HG02571 (cell line): Measurements from ENCODE around the gene ANO1.

Experiments
- ATAC-seq: cut with Tn5 transposase; IDR thresholded peaks from one replicate; pipeline ENCODE4 v1.9.1; 2021; ENCODE audit warnings: mild to moderate bottlenecking, moderate library complexity; ENCODE audit not compliant: unreplicated experiment

ANO1 gene

DNA sequence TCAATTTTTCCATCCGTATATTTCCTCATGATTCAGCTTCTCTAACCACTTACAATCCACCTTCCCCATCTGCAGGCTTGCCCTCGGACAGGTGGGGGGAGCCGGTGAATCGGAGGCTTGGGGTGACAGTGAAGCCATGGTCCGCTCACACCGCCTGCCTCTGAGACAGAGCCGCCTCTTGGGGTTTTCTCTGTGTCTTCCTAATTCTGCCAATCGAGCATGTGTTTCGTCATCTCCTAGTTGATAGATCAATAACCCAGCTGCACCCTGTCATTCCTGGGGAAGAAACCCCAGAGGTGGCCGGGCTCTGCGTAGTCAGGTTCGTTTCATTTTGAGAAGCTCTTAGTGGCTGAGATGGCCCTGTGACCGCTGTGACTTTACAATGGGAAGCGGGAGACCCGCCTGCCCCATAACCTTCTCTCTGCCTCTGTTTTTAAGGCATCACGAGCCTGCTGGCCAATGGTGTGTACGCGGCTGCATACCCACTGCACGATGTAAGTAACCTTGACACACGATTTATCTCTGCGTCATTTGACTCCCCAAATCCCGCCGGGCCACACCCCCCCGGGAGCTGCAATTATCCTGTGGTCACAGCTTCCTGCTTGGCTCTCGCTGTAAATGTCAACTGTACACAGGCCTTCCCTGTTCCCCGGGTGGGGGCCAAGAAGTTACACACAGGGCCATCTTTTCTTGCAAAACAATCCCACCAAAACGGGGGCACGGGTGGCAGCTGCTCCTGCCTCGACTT, 33.3 kb downstream of the ANO1 start:
- no peak for ATAC-seq

DNA sequence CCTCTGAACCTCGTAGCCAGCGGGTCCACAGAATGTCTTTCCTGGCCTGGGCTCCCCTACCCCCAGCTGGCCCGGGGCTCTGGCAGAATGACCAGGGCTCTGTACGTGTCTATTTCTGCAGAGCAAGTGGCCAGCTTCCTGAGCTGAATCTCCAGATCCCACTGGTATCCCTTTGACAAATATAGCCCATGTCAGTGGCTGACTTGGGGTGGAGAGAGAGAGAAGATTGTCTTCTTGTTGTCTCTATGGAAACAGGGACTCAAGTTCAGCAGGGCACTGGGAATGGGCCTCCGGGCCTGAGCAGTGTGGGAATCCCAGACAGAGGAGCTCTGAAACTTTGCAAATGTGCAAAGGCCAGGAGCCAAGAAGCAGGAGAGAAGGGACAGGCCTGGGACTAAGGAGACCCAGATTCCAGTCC, 33.9 kb downstream of the ANO1 start:
- no peak for ATAC-seq

DNA sequence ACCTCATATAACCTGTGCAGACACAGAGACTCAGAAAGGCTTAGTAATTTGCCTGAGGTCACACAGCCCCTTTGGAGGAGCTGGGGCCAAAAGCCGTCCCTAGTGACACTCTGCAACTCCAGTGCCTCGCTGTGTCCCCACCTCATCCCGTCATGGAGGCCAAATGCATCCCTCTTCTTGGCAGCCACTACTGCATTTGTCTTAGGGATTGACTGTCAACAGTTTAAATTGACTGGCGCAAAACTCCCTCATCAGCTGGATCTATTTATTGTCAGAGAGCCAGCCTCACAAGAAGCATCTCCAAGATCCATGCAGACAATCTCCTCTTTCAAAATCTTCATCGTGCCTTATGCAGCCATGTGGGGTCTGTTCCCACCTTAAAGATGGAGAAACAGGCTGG, 35.7 kb downstream of the ANO1 start:
- ATAC-seq, result no peak

DNA sequence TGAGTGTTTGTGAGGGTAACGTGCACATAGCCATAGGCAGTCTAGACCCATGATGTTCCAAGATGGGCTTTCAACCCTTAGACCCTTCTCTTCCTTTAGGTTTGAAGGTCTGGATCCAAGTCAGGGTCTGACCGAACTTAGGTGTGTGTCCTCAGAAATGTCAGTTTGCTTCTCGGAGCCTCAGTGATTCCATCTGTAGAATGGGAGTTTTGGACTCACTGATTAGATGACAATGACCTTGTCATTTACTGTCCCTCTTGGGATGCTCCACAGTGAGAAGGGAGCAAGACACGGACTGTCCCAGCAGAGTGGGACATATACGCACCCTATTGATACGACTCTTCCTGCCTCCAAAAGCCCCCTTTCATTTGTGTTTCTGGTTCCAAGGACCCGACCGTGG, 37.7 kb downstream of the ANO1 start:
- ATAC-seq, result no peak

DNA sequence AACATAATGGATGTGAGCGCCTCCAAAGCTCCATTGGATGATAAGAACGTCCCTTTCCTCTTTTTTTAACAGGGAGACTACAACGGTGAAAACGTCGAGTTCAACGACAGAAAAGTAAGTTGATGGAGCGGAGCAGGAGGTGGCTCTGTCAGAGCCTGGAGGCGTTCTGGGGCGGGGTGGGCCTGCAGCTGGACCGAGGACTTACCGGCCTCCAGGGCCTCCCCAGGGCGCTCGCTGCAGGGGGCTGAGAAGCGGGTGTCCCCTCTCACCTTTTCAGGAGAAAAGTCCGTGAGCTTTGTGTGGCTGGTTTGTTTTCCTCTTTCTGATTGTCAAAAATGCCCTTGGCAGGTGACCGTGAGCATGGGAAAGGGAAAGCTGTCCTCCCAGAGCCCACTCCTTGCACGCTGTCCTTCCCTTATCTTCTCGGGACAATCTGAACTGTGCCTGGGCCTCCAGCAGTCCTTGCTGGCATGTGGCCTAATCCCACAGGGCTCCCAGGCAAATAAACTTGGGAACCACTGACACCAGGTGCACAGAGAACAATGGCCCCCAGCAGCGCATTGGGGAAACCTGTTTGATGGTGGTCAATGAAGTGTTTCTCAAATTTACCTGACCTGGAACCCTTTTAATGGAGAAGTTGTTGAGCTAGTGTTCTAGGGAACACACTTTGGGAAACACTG, 38.4 kb downstream of the ANO1 start:
- ATAC-seq, result no peak

DNA sequence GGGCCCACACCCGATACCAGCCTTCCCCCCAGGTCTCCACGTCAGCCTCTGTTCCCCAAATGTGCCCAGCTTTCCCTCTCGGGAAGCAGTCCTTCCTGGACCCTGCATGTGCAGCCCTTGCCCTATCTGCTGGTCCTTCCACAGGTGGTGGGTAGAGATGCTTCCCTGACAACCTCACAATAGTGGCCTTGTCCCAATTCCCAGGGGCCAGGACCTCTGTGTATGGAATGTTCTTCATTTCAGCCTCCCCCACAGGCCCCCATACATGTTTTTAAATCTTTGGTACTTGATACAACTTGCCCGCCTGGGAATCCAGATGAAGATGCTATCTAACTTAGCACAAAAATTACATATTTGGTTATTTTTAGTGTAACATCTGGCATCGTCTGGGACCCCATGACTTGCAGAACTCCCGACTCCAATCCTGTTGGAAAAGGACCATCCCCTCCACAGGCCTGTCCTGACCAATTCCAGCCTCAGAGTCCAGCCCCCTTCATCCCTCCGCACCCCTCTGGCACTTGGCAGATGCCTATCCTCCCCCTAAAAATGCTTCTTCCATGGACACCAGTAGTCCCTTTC, 39.5 kb downstream of the ANO1 start:
- ATAC-seq, result no peak

DNA sequence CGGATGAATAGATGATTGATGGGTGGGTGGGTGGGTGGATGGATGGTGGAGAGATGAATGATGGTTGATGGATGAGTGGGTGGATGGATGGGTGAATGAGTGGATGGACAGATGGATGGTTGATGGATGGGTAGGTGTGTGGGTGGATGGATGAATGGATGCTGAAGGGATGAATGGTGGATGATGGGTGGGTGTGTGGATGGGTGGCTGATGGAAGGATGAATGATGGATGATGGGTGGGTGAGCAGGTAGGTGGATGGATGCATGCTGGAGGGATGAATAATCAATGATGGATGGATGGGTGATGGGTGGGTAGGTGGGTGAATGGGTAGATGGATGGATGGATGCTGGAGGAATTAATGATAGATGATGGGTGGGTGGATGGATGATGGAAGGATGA, 40.5 kb downstream of the ANO1 start:
- no peak for ATAC-seq

DNA sequence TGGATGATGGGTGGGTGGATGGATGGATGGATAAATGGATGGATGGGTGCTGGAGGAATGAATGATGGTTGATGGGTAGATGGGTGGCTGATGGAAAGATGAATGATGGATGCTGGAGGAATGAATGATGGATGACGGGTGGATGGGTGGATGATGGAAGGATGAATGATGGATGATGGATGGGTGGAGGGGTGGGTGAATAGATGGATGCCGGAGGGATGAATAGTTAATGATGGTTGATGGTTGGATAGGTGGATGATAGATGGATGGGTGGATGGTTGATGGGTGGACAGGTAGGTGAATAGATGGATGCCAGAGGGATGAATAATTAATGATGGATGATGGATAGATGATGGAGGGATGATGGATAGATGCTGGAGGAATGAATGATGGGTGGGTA, 41.4 kb downstream of the ANO1 start:
- no peak for ATAC-seq

DNA sequence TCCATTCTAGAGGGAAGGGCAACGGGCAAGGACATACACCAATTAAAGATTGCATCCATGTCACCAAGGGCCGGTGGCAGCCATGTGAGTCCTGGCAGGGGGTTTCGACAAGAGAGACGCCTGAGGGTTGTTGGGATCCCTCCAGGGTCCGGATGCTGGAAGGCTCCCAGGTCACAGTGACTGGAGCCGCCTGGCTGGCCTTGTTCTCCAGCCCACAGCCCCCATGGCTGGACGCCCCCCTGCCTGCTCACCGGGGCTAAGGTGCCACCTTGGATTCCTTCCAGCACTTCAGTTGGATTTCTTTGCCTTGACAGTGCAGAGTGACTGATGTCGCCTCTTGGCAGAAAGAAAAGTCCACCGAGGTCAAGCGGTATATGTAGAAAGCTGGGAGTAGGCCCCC, 42.6 kb downstream of the ANO1 start:
- no peak for ATAC-seq

DNA sequence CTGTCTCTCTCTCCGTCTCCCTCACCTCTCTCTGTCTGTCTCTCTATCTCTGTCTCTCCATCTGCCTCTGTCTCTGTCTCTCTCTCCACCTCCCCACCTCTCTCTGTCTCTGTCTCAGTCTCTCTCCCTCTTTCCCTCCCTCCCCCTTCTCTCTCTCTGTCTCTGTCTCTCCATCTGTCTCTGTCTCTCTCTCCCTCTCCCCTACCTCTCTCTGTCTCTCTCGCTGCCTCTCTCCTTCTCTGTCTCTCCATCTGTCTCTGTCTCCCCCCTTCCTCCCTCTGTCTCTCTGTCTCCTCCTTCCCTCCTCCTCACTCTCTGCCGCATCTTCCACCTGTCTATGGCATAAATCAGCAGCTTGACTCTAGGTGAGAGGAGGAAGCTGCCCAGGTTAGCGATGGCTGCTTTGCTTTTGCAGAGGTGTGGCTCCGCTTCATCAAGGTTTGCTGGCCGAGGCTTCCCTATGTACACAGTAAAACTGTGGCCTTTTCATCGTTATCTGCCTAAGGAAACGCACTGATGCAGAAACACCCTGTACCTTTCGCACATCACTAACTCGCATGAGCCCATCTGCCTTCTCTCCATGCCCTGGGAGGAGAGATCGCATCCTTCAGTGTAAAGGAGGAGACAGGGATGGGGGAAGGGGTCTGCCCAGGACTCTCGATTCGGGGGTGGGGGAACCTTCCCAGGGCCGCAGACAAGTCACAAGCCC, 44.5 kb downstream of the ANO1 start:
- no peak for ATAC-seq

DNA sequence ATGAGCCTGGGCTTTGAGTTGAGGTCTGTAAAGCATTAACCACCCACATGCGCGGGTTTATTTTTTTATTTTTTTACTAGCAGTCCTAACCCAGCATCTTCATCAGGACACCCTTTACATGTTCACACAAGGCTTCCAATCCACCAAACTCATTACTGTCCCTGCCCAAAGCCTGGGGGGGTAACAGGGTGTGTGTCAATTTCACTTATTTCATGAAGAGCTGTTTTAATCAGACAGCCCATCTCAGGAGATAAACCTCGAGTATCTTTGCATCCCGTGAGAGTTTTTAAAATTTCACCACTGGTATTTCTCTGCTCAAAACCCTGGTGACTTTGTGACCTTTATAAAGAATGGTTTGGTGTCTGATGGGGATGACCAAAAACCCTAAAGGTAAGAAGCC, 45.6 kb downstream of the ANO1 start:
- ATAC-seq, result no peak

DNA sequence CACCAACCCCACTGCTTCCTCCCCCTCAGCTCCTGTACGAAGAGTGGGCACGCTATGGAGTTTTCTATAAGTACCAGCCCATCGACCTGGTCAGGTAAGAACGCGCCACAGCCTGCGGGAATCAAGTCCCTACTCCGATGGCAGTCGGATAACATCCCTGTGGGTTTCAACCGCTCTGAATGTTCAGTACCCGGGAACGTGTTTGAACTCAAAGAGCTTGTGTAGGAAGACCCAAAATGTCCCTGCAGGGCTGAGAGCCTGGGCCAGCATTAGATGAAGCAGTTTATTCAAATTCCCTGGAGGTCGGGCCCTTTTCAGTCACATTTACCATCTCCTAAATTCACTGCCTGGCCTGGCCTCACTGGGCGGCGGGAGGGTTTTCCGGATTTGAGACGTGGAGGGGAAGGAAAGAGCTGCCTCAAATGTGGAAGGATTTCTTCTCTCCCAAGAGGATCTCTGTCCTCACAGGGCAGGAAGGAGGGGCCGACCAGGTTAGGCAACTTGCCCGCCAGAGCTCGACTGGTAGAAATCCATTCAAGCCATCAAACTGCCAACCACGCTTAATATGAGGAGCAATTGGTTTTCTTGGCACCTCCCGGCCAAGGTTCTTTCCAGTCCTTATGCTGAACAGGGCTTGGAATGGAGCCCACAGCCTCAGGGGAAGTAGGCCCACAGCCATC, 46.3 kb downstream of the ANO1 start:
- ATAC-seq, result no peak

DNA sequence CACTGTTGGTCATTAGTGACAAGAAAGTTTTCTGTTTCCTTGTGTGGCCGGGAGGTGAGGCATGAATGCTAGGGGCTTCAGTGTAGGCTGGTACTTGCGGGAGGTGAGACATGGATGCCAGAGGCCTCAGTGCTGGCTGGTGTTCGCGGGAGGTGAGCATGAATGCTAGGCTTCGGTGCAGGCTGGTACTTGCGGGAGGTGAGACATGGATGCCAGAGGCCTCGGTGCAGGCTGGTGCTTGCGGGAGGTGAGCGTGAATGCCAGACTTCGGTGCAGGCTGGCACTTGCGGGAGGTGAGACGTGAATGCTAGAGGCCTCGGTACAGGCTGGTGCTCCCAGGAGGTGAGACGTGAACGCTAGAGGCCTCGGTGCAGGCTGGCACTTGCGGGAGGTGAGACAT, 48.4 kb downstream of the ANO1 start:
- no peak for ATAC-seq

DNA sequence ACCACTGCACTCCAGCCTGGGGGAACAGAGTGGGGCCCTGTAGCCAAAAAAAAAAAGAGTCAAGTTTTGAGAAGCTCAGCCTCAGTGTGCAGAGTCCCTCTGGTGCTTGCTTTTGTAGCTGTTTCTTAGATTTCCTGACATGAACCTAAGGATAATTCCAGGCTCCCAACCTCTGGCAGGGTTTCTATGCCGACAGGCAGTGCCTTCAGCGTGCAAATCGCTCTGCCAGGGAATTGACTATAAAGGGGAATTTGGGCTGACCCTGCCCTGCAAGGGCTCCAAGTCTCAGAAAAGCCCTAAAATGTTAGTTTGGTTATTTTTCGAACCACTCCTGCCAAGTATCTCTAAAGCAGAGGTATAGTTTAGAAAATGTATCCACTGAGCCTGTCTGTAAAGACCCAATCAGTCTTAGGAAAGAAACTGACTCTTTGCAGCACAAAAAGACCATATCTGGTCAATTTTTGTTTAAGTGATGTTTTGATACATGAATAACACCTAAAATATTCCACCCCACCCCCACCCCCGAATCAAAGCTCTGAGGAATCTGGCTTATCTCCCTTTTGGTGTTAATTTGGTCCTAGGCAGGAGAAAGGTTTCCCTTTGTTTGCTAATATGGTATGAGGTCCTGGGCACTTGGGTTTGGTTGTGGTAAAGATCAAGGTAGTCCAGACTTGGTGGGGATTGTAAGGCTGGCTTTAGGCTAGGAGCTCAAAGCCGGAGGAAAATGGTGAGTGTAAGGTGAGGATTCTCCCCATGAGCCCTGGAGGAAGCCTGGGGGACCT, 49.7 kb downstream of the ANO1 start:
- no peak for ATAC-seq

DNA sequence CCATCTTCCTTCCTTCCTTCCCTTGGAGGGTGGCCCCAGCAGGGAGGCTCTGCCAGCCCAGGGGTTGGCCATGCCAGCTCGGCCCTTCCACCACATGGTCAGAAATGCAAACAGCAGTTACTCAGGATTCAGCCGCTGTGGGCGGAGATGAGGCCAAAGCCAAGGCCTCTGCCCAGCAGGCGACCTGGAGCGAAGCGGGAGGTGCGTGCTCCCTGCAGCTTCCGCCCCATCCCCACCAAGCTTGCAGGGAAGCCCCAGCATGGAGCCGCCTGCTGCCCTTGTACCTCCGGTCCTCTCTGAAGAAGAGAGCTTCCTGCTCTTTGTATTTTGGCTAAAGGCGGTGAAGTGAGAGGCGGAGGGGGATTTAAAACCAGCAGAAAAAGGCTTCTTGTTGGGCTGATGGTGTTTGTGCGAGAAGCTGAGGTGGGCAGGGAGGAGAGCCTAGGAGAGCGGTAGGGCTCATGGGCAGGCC, 50.4 kb downstream of the ANO1 start:
- no peak for ATAC-seq

DNA sequence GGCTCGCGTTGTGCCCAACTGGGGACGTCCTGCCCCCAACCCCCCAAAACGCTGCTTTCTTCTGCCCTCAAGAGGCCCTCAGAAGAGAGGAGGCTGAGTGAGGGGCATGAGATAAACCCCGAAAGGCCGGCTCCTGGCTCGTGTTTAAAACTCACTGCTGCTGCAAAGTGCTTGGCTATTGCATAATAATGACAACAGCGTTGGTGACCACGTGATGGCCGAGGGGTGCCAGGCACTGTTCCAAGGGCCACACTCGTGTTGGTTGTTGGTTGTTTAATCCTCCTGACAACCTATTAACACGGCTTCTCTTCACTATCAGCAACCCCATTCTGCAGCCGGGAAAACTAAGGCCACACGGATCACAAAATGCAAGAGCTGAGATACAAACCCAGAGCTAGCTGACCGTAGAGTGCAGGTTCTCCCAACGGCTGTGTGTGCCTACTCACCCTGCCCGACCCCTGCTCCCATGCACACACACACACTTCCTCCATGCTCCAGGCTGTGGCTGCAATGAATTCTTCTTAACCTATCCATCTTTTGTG, 51.0 kb downstream of the ANO1 start:
- no peak for ATAC-seq

DNA sequence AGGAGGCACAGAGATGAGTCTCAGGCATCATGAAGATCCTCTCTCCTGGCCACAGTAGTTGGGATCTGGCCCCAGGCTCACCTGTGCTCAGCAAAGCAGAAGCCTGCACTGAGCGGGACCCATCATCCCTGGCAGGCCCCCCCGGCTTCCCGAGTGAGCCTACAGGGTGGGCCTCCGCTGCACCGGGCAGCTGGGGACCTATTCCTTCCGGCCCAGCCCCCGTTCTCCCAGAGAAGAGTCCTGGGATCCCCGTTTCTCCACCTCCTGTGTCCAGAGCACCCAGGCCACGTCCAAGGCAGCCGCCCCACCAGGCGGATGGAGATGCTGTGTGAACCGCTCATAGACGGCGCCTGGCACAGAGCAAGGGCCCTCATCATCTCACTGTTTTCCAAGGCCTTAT, 52.5 kb downstream of the ANO1 start:
- ATAC-seq, result no peak

DNA sequence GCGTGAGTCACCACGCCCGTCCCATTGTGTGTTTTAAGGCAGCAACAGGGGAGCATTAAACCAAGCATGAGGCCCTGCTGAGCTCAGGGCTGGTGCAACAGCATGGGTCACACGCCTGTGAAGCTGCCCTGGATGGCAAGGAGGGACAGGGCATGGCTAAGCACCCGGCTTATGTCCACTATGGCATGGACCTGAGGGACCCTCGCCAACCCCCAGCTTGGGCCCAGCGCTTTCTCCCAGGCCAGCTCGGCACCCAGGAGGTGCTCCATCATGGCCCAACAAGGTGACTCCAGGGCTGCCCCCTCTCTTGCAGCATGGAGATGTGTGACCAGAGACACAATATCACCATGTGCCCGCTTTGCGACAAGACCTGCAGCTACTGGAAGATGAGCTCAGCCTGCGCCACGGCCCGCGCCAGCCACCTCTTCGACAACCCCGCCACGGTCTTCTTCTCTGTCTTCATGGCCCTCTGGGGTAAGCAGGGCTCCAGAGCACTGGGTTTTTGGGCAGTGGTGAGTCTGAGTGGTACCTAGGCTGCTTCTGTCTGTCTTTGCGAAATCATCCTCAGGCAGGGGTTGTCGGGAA, 53.6 kb downstream of the ANO1 start:
- no peak for ATAC-seq

DNA sequence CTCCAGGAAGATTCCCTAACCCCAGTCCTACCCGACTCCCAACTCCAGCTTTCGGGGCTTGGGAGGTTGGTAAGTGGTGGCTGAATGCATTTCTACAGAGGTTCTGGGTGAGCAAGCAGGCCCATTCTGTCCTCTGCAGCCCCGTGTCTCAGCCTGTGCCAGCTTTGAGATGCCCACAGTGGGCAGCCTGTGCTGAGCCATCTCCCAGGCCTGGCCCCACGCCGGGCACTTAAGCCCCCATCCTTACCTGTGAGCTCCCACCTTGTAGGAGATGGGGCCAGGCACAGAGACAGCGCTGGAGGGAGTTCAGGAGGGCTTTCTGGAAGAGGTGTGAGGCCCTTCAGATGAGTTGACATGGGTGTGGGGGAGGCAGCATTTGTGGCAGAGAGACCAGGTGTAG, 54.5 kb downstream of the ANO1 start:
- ATAC-seq, result no peak
